MV-4-11 (cell line): ENCODE data around the gene TMEM238.

Experiments
- DNase-seq: peaks from one replicate; lab custom pipeline; 2025; lab: John Stamatoyannopoulos, UW

TMEM238 gene

DNA sequence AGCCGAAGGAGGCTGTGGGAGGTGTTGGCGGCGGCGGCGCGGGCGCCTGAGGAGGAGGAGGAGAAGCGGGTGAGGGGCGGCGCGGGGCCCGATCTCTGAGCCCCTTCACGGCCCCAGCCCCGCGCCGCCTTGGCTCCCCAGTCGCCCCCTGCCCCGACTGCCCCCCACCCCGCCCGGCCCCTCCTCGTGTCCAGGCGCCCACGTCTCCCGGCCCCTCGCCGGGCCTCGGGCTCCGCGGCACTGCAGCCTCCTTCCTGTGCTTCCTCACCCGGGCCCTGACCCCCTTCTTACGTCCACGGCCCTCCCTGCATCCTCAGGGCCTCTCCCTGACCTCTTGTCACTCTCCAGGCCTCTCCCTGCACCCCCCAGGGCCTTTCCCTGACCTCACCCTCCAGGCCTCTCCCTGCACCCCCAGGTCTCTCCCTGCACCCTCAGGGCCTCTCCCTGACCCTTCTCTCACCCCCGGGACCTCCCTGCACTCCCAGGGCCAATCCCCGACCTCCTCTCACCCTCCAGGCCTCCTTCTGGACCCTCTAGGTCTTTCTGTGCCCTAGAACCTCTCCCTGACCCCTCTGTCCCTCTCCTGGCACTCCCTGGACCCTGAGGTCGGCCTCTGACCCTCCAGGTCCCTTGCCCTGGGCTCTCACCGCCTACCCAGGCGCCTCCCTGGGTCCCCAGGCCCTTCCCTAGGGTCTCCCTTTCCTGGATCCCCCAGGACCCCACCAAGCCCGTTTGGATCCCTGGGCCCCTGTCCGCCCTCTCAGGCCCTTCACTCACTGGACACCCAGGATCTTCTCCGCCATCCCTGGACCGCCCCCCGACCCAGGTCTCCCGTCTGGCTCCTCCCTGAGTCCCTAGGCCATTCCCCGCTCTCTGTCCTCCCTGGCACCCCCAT lies 44.0 kb downstream of the TMEM238 start:
- DNase-seq, result no peak

DNA sequence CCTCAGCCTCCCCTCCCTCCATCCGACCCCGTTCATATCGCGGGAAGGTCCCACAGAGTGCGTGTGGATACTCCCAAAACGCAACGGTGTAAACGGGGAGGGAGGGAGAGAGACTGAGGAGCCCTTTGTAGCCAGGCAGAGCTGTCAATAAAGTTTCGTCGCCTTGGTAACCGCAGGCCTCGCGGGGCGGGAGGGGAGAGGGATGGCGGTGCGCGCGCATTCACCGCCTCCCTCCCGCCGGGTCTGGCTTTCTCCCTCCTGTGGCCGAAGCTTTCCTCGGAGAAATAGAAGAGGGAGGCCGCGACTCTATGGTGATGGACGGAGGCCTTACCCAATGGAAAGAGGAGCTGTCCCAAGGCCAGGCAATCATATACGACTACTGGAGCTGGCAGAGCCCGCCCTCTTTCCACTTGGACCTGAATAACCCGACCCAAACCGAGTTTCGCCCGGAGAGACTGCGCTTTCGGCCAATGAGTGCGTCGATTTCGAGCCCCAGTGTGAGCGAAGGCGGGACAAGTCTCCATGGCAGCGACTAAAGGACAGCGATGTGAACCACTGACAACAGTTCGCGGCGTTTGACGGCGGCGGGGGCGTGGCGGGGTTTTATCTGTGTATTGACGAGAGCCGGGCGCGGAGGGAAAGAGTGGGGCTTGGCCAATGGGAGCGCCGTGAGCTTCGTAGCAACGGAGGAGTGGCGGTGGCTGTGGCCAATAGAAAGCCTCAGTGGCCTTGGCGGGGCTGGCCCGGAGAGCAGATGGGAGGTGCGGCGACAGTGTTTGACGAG lies 44.8 kb downstream of the TMEM238 start, which contains the start of gene KMT5C:
Gene KMT5C (plus strand): TSS at position 772 of the 784 bp plus-strand sequence. CDS start 2,061 bp downstream, outside the sequence.
- DNase-seq, result peak; percentile 100

DNA sequence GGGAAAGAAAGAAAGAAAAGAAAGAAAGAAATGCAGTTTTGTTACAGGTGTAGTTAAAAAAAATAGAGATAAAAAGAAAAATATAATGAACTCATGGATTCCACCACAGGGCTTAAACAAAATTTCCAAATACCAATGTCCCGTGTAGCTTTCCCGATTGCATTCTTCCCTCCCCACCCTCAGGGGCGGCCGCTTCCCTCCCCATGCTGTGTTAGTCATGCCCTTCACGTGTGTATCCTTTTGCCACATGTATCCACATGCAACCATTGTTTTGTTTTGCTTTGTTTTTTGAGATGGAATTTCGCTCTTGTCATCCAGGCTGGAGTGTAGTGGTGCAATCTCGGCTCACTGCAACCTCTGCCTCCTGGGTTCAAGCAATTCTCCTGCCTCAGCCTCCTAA lies 48.0 kb downstream of the TMEM238 start:
- DNase-seq, result no peak

DNA sequence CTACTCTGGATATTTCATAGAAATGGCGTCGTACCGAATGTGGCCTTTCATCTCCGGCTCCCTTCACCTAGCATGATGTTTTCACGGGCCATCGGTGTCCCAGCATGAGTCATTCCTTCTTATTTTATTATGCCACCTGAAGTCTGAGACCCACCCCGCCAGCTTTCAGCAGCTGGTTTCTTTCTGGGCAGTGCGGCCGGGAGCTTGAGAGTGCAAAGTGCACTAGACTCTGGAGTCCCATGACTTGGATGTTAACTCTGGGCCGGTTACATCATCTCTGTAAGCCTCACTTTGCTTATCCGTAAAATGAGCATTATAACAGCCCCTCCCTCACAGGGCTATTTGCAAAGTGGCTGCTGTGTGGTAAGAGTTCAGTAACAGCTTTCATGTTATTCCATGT lies 50.2 kb downstream of the TMEM238 start:
- DNase-seq, result peak; percentile 29

DNA sequence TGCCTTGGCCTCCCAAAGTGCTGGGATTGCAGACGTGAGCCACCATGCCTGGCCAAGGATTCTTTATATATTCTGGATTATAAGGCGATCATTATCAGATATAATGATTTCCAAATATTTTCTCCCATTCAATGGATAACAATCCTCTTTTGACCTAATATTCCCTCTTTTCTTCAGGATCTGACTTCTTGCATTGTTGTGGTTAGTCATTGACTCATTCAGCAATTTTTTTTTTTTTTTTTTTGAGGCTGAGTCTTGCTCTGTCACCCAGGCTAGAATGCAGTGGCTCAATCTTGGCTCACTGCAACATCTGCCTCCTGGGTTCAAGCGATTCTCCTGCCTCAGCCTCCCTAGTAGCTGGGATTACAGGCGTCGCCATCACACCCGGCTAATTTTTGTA lies 54.3 kb downstream of the TMEM238 start:
- DNase-seq, result peak; percentile 25
